GM19239 (cell line): ENCODE data around the gene TGFBR3L.
"Not testable (repeated sequence)": the region's sequence is repeated elsewhere in the genome, so short reads cannot be mapped to it uniquely, and the experiment has no call there.

ENCODE experiments used
- DNase-seq: peaks from one replicate; pipeline ENCODE4 v3.0.0; 2011; ENCODE audit warnings: low spot score; ENCODE audit not compliant: insufficient read length
- FAIRE-seq: peaks from 2 replicates; lab custom pipeline; 2011; peaks lifted over from hg19 to GRCh38; lab: Jason Lieb, UNC

The TGFBR3L gene

GRCh38 chr19:7926727-7927604, 12.3 kb downstream of the TGFBR3L start:
- DNase-seq = no peak
- no peak for FAIRE-seq

- FAIRE-seq = no peak
- DNase-seq = no peak
Observed at GRCh38 chr19:7927605-7928333, 13.1 kb downstream of the TGFBR3L start.

- FAIRE-seq = no peak
- no peak for DNase-seq
Observed at GRCh38 chr19:7928334-7928706, 13.7 kb downstream of the TGFBR3L start.

DNA sequence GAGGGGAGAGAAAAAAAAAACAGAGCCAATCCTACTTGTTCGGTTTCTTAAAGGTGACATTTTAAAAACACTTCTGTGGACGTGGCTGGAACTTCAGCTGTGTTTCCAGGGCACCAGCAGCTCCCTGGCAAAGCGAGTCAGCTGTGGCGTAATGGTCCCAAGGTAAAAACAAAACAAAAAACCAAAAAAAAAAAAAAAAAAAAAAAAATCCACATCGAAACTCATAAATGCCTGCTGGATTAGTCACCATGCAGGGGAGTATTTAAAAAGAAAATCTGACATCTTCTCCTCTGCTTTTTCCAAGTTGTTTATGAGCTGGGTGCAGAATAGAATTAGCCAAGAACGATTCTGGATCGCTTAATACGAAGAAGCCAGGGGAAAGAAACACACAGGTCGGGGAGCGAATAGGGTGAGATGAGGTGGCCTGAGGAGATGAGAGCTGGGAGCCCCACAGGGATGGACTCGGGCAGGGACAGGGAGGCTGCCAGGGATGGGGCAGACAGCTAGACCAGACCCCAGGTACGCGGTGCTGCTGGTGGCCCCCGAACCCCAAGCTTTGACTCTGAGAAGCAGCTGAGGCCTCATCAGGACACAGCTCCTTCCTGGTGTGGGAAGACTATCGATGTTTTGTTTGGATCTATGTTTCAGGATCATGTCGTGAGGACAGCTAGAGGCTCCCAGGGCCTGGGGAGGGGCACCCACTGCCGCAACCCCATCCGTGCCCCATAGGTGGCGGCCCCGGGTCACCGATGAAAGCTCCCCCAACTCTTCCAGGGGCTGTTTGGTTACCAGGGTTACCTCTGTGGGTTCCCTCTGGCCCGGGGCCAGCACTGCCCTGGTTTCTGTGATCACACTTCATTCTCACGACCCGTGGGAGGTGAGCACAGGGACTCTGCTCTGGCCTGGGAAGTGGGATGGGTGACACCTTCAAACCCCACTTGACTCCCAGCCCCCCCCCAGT, 14.4 kb downstream of the TGFBR3L start:
- DNase-seq = peak; percentile 69
- no peak for FAIRE-seq

- FAIRE-seq, DNase-seq: not testable (repeated sequence)
Observed at GRCh38 chr19:7930030-7930429, 15.4 kb downstream of the TGFBR3L start.

DNA sequence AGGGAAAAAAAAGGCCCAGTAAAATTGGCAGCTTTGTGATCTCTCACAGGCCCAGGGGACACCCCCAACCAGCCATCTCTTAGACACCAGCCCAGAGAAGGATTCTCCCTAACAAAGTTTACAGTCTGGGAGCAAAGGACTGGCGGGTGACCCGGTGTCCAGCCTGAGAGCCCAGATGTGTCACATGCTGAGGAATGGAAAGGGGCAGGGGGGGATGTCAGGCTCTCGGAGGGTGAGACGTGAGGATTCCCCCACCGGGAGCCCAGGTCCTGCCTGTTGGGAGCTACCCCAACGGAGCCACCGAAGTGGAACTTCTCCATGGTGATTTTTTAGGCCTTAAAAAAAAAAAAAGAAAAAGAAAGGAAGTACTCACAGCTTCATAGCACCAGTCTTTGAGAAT, 16.1 kb downstream of the TGFBR3L start:
- no peak for DNase-seq
- FAIRE-seq = no peak

GRCh38 chr19:7931221-7932061, 16.8 kb downstream of the TGFBR3L start:
- FAIRE-seq (no peak), DNase-seq (no peak)

DNA sequence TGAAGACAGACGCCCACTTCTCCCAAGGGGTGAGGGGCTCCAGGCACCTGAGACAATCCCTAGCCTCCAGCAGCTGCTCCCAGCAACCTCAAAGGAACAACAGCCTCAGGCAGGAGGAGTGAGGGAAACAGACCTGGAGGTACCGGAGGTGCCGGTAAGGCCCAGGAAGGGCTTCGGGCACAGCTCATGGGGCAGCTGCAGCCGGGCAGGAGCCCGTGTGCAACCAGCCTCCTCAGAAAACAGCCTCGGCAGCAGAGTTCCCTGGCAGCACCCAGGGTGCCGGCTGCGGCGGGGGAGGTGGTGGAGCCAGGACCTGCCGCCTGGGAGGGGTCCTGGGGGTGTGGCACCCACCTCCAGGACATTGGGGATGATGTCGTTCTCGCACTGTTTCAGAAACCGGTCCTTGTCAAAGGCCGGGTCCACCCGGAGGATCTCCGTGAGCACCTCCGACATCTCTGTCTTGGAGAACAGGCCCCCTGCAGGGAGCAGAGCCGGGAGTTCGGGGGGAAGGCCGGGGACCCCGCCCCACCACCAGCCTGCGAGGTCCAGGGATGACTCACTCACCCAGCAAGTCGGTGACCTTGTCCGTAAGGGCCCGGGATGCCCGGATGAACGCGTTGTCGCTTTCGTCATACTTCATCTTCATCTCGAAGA, 17.8 kb downstream of the TGFBR3L start:
- DNase-seq = no peak
- FAIRE-seq = no peak

GRCh38 chr19:7932930-7933300, 18.3 kb downstream of the TGFBR3L start:
- FAIRE-seq = no peak
- no peak for DNase-seq

DNA sequence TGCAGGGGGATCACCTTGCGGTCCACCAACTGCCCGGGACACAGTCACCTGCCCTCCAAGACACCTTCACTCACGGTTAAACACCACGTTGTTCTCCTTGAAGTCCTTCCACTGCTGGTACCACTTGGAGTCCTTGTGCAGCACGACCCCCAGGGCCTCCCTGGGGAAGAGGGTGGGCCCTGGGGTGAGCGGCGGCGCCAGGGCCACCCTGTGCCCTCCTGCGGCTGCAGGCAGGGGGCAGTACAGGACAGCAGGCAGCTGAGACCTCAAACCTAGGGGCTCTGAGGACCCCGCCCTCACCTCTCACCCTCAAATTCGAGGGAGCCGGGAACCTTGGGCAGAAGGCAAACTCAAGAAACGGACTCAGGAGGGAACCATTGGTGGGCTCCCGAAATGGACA, 18.8 kb downstream of the TGFBR3L start:
- DNase-seq (no peak), FAIRE-seq (no peak)

- FAIRE-seq = no peak
Observed at GRCh38 chr19:7933828-7934725, 19.4 kb downstream of the TGFBR3L start.

DNA sequence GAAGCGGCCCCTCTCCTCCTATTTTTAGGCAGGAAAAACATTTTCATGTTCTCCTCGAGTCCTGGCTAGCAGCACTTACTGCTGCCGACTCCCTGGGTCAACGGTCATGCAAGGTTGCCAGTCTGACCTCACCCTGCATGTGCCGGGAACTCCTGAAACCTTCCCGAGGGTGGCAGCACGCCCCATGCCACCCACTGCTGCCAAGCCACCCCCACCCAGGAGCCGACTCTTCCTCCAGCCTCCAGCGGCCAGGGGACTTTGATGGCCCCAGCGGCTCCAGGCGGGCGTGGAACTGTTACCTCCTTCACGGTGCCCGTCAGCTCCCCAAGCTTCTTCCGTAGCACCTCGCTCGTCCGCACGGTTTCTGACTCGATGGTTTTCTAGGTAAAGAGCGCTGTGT, 20.1 kb downstream of the TGFBR3L start:
- FAIRE-seq = no peak
- DNase-seq = no peak

More at GRCh38 chr19:7933828-7934725, 19.4 kb downstream of the TGFBR3L start:
- no peak for DNase-seq

DNA sequence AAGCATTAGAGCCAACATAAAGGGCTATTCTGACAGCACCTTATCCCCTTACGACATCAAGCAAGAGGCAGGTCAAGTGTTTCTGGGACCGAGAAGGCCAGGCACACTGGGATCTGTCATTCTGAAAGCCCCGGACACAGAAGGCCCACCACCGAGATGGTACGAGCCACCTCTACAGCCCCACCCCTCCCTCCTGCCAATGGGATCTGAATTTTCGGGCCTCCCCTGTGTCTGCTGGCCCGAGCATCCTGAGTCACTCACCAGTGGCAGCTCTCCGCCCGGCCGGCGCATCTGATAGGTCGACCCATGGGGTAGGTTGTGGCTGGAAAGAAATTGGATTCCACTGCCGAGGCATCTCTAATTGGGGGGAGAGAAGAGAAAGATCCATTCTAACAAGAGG, 26.2 kb downstream of the TGFBR3L start:
- DNase-seq = no peak

DNA sequence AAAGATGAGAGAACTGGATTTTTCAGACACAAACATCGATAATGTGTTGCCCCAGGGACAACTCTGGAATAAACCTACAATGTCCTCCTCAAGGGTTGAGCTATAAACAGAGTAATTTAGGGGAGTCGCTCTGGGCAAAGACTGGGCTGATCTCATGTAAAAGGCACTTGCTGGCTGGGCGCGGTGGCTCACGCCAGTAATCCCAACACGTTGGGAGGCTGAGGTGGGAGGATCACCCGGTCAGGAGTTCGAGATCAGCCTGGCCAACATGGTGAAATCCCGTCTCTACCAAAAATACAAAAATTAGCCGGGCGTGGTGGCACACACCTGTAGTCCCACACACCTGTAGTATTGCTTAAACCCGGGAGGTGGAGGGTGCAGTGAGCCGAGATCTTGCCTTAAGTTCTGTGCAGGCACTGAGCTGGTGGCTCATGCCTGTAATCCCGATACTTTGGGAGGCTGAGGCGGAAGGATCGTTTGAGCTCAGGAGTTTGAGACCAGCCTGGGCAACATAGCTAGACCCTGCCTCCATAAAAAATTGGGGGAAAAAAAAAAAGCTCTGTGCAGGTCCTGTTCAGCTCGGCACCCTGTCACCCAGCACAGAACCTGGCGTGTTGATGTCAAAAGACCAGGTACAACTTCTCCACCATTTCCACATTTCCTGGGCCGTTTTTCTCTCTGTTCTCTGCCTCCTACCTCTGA, 27.4 kb downstream of the TGFBR3L start:
- no peak for FAIRE-seq
- no peak for DNase-seq

More for the DNA sequence above, 26.2 kb downstream of the TGFBR3L start:
- no peak for FAIRE-seq

GRCh38 chr19:7942981-7943443, 28.4 kb downstream of the TGFBR3L start:
- FAIRE-seq (no peak), DNase-seq (no peak)

- FAIRE-seq (peak; percentile 99), DNase-seq (peak; percentile 95)
Observed at GRCh38 chr19:7943444-7944176, 29.0 kb downstream of the TGFBR3L start, which contains the start of gene TIMM44. Gene TIMM44 (minus strand): TSS chr19:7943666. CDS start chr19:7943651, 15 bp downstream.
